Calu3 (cell line): Measurements from ENCODE around the gene CHST10. TPM values are rescaled to one million over a fixed set of nuclear protein-coding genes. Genes with fewer than 3 reads are reported as not detected.

Source experiments
- BruUV-seq: library from RNA; stranded (reverse); fragments of 400-500 nt; replicated peaks from 2 replicates; lab custom pipeline; 2021; lab: Mats Ljungman, UMichigan
- CTCF ChIA-PET: fragments of 300-600 bp; sonication (Branson Sonifier 250); formaldehyde crosslinking; loops from one replicate; lab custom pipeline; 2022; ENCODE audit warnings: antibody characterized with exemption; lab: Charles Lee
- DNase-seq: peaks from one replicate; pipeline ENCODE4 v3.0.0; 2022
- H3K27ac Mint-ChIP-seq: one replicate; pipeline ENCODE4 v1.8.0; 2022; ENCODE audit warnings: mixed read lengths; ENCODE audit not compliant: unreplicated experiment
- H3K27me3 Mint-ChIP-seq: one replicate; pipeline ENCODE4 v1.8.0; 2022; ENCODE audit warnings: mixed read lengths; ENCODE audit not compliant: unreplicated experiment
- H3K36me3 Mint-ChIP-seq: one replicate; pipeline ENCODE4 v1.8.0; 2022; ENCODE audit warnings: mild to moderate bottlenecking, moderate library complexity, mixed read lengths; ENCODE audit not compliant: insufficient read depth, unreplicated experiment
- H3K4me1 Mint-ChIP-seq: one replicate; pipeline ENCODE4 v1.8.0; 2022; ENCODE audit warnings: mild to moderate bottlenecking, low read depth, mixed read lengths; ENCODE audit not compliant: unreplicated experiment
- H3K4me3 Mint-ChIP-seq: one replicate; pipeline ENCODE4 v1.8.0; 2022; ENCODE audit warnings: mild to moderate bottlenecking, low read depth, moderate library complexity, mixed read lengths; ENCODE audit not compliant: unreplicated experiment
- H3K9me3 Mint-ChIP-seq: one replicate; pipeline ENCODE4 v1.8.0; 2022; ENCODE audit warnings: low read depth, mixed read lengths; ENCODE audit not compliant: unreplicated experiment
- intact Hi-C: fragments of 100-400 bp; cut with micrococcal nuclease; formaldehyde crosslinking; loops from one replicate; pipeline ENCODE4 v1.10.0; 2022; ENCODE audit not compliant: unreplicated experiment
- total RNA-seq: library from RNA; stranded (reverse); gene quantifications from 2 replicates; pipeline ENCODE4 v1.2.3, GENCODE V29; 2022
- TF ChIP-seq, protein P1 (sequence below): fragments of 200-600 bp; IDR thresholded peaks from one replicate; pipeline ENCODE4 v1.8.0; 2022; ENCODE audit warnings: antibody characterized with exemption; ENCODE audit not compliant: unreplicated experiment

CHST10 gene
- total RNA-seq, 1 experiment from 2014 or later = 15.5 TPM

GRCh38 chr2:100416397-100416934, 1.0 kb downstream of the CHST10 start:
- Mint-ChIP-seq H3K4me3 (peak overlapping the region; percentile 91), H3K27me3 (no peaks in the 10 kb centered on the region), H3K27ac (peak overlapping the region; percentile 24), H3K9me3 (no peaks in the 10 kb centered on the region), H3K4me1 (peaks cover 17% of the 10 kb centered on the region), H3K36me3 (peaks cover 19% of the 10 kb centered on the region)
- DNase-seq = peak; percentile 5
- BruUV-seq = TSS peak; percentile 25
- intact Hi-C loops = no loop called here
- TF ChIP-seq, protein P1, sequence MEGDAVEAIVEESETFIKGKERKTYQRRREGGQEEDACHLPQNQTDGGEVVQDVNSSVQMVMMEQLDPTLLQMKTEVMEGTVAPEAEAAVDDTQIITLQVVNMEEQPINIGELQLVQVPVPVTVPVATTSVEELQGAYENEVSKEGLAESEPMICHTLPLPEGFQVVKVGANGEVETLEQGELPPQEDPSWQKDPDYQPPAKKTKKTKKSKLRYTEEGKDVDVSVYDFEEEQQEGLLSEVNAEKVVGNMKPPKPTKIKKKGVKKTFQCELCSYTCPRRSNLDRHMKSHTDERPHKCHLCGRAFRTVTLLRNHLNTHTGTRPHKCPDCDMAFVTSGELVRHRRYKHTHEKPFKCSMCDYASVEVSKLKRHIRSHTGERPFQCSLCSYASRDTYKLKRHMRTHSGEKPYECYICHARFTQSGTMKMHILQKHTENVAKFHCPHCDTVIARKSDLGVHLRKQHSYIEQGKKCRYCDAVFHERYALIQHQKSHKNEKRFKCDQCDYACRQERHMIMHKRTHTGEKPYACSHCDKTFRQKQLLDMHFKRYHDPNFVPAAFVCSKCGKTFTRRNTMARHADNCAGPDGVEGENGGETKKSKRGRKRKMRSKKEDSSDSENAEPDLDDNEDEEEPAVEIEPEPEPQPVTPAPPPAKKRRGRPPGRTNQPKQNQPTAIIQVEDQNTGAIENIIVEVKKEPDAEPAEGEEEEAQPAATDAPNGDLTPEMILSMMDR = no peak
- CTCF ChIA-PET = interaction anchor here (1.0 kb wide), 1 partner anchor 154 kb away, joined by 3 read pairs; no protein-coding TSS in a partner anchor

DNA sequence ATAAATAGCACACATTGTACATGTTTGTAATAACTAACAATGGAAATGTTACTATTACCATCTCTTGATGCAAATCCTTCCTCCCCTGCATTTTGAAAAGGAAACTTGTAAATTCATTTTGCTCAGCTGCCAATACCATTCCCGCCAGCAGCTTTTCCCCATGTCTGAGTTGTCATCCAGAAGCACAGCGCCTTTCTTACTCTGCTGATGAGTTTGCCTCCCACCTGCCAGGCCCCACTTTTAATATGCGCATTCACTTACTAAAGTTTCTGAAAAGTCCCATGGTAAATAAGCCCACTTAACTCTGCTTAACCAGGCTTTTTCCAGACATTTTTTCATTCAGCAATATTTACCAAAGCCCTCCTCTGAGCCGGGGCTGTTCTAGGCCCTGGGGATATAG, 3.9 kb downstream of the CHST10 start:
- no peak for DNase-seq
- H3K4me1 Mint-ChIP-seq = peaks cover 17% of the 10 kb centered on the region
- intact Hi-C loops = no loop called here
- H3K36me3 Mint-ChIP-seq = peaks cover 19% of the 10 kb centered on the region
- no peak overlapping the region for H3K27ac Mint-ChIP-seq
- no peaks in the 10 kb centered on the region for H3K27me3 Mint-ChIP-seq
- H3K4me3 Mint-ChIP-seq = no peak overlapping the region
- no peaks in the 10 kb centered on the region for H3K9me3 Mint-ChIP-seq
- no TSS peak for BruUV-seq
- CTCF ChIA-PET = no interaction called here
- TF ChIP-seq, protein P1 = no peak

DNA sequence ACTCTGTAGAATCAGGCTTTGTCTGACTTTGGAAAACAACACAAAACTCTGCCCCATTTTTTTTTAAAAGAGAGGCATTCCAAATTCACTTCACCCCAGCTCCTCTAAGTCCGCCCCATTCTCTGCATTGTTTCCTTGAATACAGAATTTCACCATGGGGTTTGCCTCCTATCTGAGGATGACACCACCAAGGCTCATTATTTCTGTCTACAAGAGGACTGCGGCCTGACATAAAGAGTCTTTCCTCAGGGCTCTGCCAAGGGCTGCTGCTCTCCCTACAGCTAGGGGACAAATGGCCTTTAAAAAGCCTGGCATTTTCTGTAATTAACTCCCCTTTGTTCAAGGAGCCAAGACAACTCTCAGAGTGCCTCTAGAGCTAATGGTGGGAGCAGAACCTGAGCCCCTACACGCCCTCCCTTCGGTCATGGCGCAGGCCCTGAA, 4.6 kb downstream of the CHST10 start:
- BruUV-seq = no TSS peak
- no peaks in the 10 kb centered on the region for H3K27me3 Mint-ChIP-seq
- H3K4me1 Mint-ChIP-seq = peaks cover 17% of the 10 kb centered on the region
- H3K27ac Mint-ChIP-seq = no peak overlapping the region
- DNase-seq = no peak
- CTCF ChIA-PET = no interaction called here
- peaks cover 19% of the 10 kb centered on the region for H3K36me3 Mint-ChIP-seq
- H3K4me3 Mint-ChIP-seq = no peak overlapping the region
- intact Hi-C loops = no loop called here
- H3K9me3 Mint-ChIP-seq = no peaks in the 10 kb centered on the region
- TF ChIP-seq, protein P1 = no peak

- H3K4me3 Mint-ChIP-seq = no peak overlapping the region
- H3K9me3 Mint-ChIP-seq = no peaks in the 10 kb centered on the region
- intact Hi-C loops = no loop called here
- TF ChIP-seq, protein P1 = no peak
- no TSS peak for BruUV-seq
- H3K27ac Mint-ChIP-seq = no peak overlapping the region
- no peaks in the 10 kb centered on the region for H3K27me3 Mint-ChIP-seq
- H3K4me1 Mint-ChIP-seq = peaks cover 17% of the 10 kb centered on the region
- CTCF ChIA-PET = no interaction called here
- no peak for DNase-seq
- peaks cover 15% of the 10 kb centered on the region for H3K36me3 Mint-ChIP-seq
Observed at GRCh38 chr2:100412466-100412865, 5.0 kb downstream of the CHST10 start.
